Activated CD8-positive, alpha-beta memory T cell treated with anti-CD3 and anti-CD28 coated beads for 4 hours (primary cell): ENCODE data around the gene SPTLC3.

Experiments
- DNase-seq, 2 donors: peaks; one replicate each; pipeline ENCODE4 v3.0.0-alpha.2; 2020; ENCODE audit warnings: low read depth in 2 of 2

SPTLC3 gene

GRCh38 chr20:13098720-13099355 is 90.1 kb downstream of the SPTLC3 start:
- no peak for DNase-seq

GRCh38 chr20:13099676-13100075 is 90.9 kb downstream of the SPTLC3 start:
- DNase-seq = no peak

GRCh38 chr20:13101276-13101675 is 92.5 kb downstream of the SPTLC3 start:
- DNase-seq = no peak

- no peak for DNase-seq
Measured at GRCh38 chr20:13101706-13102105, 92.9 kb downstream of the SPTLC3 start.

GRCh38 chr20:13102237-13102636 is 93.5 kb downstream of the SPTLC3 start:
- no peak for DNase-seq

GRCh38 chr20:13102694-13103093 is 93.9 kb downstream of the SPTLC3 start:
- no peak for DNase-seq

GRCh38 chr20:13105039-13105438 is 96.3 kb downstream of the SPTLC3 start:
- DNase-seq = no peak

- no peak for DNase-seq
Measured at GRCh38 chr20:13105864-13106457, 97.2 kb downstream of the SPTLC3 start.

GRCh38 chr20:13109658-13110057 is 100.9 kb downstream of the SPTLC3 start:
- no peak for DNase-seq

- DNase-seq = no peak
Measured at GRCh38 chr20:13110796-13111195, 102.0 kb downstream of the SPTLC3 start.

GRCh38 chr20:13111249-13111911 is 102.6 kb downstream of the SPTLC3 start:
- no peak for DNase-seq

GRCh38 chr20:13113731-13114130 is 105.0 kb downstream of the SPTLC3 start:
- no peak for DNase-seq

- no peak for DNase-seq
Measured at GRCh38 chr20:13117200-13117599, 108.4 kb downstream of the SPTLC3 start.

- no peak for DNase-seq
Measured at GRCh38 chr20:13118676-13119075, 109.9 kb downstream of the SPTLC3 start.

- DNase-seq = peak in 1 of 2 donors; percentile 6
Measured at GRCh38 chr20:13119583-13119982, 110.8 kb downstream of the SPTLC3 start.

- DNase-seq = no peak
Measured at GRCh38 chr20:13120471-13120870, 111.7 kb downstream of the SPTLC3 start.

- DNase-seq = no peak
Measured at GRCh38 chr20:13121840-13122515, 113.2 kb downstream of the SPTLC3 start.

- no peak for DNase-seq
Measured at GRCh38 chr20:13125486-13125885, 116.7 kb downstream of the SPTLC3 start.

GRCh38 chr20:13128173-13128572 is 119.4 kb downstream of the SPTLC3 start:
- no peak for DNase-seq

GRCh38 chr20:13130061-13130706 is 121.4 kb downstream of the SPTLC3 start:
- no peak for DNase-seq

GRCh38 chr20:13130707-13131103 is 121.9 kb downstream of the SPTLC3 start:
- no peak for DNase-seq

GRCh38 chr20:13131688-13132087 is 122.9 kb downstream of the SPTLC3 start:
- DNase-seq = no peak
